Testis (tissue), 2 donors: Measurements from ENCODE around the gene PTPRS.

Source experiments
- POLR2A ChIP-seq: fragments of 450-650 bp; IDR thresholded peaks from one replicate; pipeline ENCODE4 v1.6.1; 2017; ENCODE audit warnings: antibody characterized with exemption, mild to moderate bottlenecking, moderate library complexity
- TF ChIP-seq, protein P1 (sequence below), 3 experiments: fragments of 450-650 bp in 2 of 3; fragments of 200-600 bp in 1 of 3; sonication (generic) in 1 of 3; IDR thresholded peaks; one replicate each; pipeline ENCODE4 v1.5.1; 2016 to 2019; ENCODE audit warnings: antibody characterized with exemption in 3 of 3, mild to moderate bottlenecking in 2 of 3, moderate library complexity in 1 of 3

GRCh38 chr19:5298471-5298901 is 42.1 kb downstream of the PTPRS start:
- TF ChIP-seq, protein P1, sequence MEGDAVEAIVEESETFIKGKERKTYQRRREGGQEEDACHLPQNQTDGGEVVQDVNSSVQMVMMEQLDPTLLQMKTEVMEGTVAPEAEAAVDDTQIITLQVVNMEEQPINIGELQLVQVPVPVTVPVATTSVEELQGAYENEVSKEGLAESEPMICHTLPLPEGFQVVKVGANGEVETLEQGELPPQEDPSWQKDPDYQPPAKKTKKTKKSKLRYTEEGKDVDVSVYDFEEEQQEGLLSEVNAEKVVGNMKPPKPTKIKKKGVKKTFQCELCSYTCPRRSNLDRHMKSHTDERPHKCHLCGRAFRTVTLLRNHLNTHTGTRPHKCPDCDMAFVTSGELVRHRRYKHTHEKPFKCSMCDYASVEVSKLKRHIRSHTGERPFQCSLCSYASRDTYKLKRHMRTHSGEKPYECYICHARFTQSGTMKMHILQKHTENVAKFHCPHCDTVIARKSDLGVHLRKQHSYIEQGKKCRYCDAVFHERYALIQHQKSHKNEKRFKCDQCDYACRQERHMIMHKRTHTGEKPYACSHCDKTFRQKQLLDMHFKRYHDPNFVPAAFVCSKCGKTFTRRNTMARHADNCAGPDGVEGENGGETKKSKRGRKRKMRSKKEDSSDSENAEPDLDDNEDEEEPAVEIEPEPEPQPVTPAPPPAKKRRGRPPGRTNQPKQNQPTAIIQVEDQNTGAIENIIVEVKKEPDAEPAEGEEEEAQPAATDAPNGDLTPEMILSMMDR (IDR thresholded peaks at IDR 0.05): no peak
- no peak for TF ChIP-seq POLR2A
